K562 (cell line): Measurements from ENCODE around the gene DIRAS1. TPM values are rescaled to one million over a fixed set of nuclear protein-coding genes. Genes with fewer than 3 reads are reported as not detected.
A peak's percentile ranks its signal among the peaks of the same experiment; 100 is the strongest.

Experiments
- EP400 ChIP-seq: fragments of 450-650 bp; IDR thresholded peaks from 2 replicates; pipeline ENCODE4 v1.6.1; 2017; ENCODE audit warnings: antibody characterized with exemption, mild to moderate bottlenecking, moderate library complexity
- GATAD2A ChIP-seq: fragments of 450-650 bp; IDR thresholded peaks from 2 replicates; pipeline ENCODE4 v1.6.1; 2017
- KLF1 ChIP-seq: fragments of 450-650 bp; IDR thresholded peaks from 2 replicates; pipeline ENCODE4 v1.6.1; 2016; ENCODE audit warnings: missing genetic modification characterization, missing compliant biosample characterization
- POLR3A ChIP-seq: IDR thresholded peaks from 2 replicates; pipeline ENCODE4 v1.6.1; 2011; ENCODE audit warnings: borderline replicate concordance, mild to moderate bottlenecking, moderate library complexity; ENCODE audit not compliant: insufficient read length, insufficient read depth; ENCODE audit errors: extremely low read depth
- RFX7 ChIP-seq: fragments of 250-450 bp; sonication (Bioruptor Pico); IDR thresholded peaks from 2 replicates; pipeline ENCODE4 v1.5.1; 2021; ENCODE audit warnings: mild to moderate bottlenecking
- RHOXF2B ChIP-seq: fragments of 250-450 bp; sonication (Bioruptor Pico); conservative IDR thresholded peaks from 2 replicates; pipeline ENCODE4 v1.5.1; 2021
- SIX5 ChIP-seq, 2 experiments: IDR thresholded peaks; 2 replicates each; pipeline ENCODE4 v1.6.1; 2011; ENCODE audit warnings: low read length in 2 of 2, borderline replicate concordance in 1 of 2, low read depth in 1 of 2, mild to moderate bottlenecking in 1 of 2, moderate library complexity in 1 of 2; ENCODE audit not compliant: insufficient read depth in 1 of 2
- STAG1 ChIP-seq: sonication (generic); formaldehyde crosslinking; IDR thresholded peaks from 2 replicates; pipeline ENCODE4 v1.5.0; 2020; ENCODE audit warnings: missing genetic modification reagents, borderline replicate concordance
- TAF1 ChIP-seq: IDR thresholded peaks from 2 replicates; pipeline ENCODE4 v1.6.1; 2011; ENCODE audit warnings: mild to moderate bottlenecking, low read length, moderate library complexity; ENCODE audit not compliant: insufficient read depth, control insufficient read depth, severe bottlenecking; ENCODE audit errors: extremely low read depth
- TBL1XR1 ChIP-seq, 2 experiments: IDR thresholded peaks; 2 replicates each; pipeline ENCODE4 v1.6.1; 2012; ENCODE audit warnings: improper control_type of control experiment in 2 of 2, low read length in 2 of 2, mild to moderate bottlenecking in 1 of 2
- THRAP3 ChIP-seq: fragments of 450-650 bp; IDR thresholded peaks from 2 replicates; pipeline ENCODE4 v1.6.1; 2016; ENCODE audit warnings: mild to moderate bottlenecking, inconsistent platforms, borderline replicate concordance
- ZNF778 ChIP-seq: fragments of 450-650 bp; formaldehyde crosslinking; IDR thresholded peaks from 2 replicates; pipeline ENCODE4 v1.4.0; 2020; ENCODE audit warnings: mild to moderate bottlenecking, moderate library complexity
- ZNF785 ChIP-seq: fragments of 250-450 bp; sonication (Bioruptor Pico); IDR thresholded peaks from 2 replicates; pipeline ENCODE4 v1.4.0; 2020; ENCODE audit warnings: mild to moderate bottlenecking
- polyA plus RNA-seq, 8 experiments: library from polyadenylated mRNA; depleted of rRNA in 4 of 8; stranded (reverse) in 5 of 8; unstranded in 3 of 8; fragments of >200 nt; fragmentation: Nextera tagmentation in 2 of 8; fragmentation: Illumina TruSeq in 1 of 8; extraction: Ambion mirVana in 2 of 8; extraction: Trizol in 1 of 8; gene quantifications; 2 replicates each; pipeline versions ENCODE4 v1.2.1 to v1.2.3, GENCODE V29; 2011 to 2014; ENCODE audit warnings: inconsistent platforms in 1 of 8, missing spikeins in 1 of 8
- total RNA-seq, 7 experiments: library from RNA; depleted of rRNA in 6 of 7; stranded (reverse); fragments of >200 nt in 6 of 7; fragmentation: Illumina TruSeq in 2 of 7; extraction: Trizol in 2 of 7; gene quantifications; 2 replicates each; pipeline versions ENCODE4 v1.2.1 to v1.2.3, GENCODE V29; 2011 to 2021; ENCODE audit warnings: low replicate concordance in 1 of 7
- TF ChIP-seq, protein P1 (sequence below): IDR thresholded peaks from 2 replicates; pipeline ENCODE4 v1.6.1; 2011; ENCODE audit not compliant: insufficient read length; ENCODE audit errors: extremely low read depth
- TF ChIP-seq, protein P2 (sequence below): fragments of 450-650 bp; IDR thresholded peaks from 2 replicates; pipeline ENCODE4 v1.6.1; 2016; ENCODE audit warnings: antibody characterized with exemption
- TF ChIP-seq, protein P3 (sequence below): fragments of 450-650 bp; formaldehyde crosslinking; IDR thresholded peaks from 2 replicates; pipeline ENCODE4 v1.4.0; 2022; ENCODE audit warnings: missing genetic modification characterization
- TF ChIP-seq, protein P4 (sequence below): fragments of 250-450 bp; sonication (Bioruptor Pico); IDR thresholded peaks from 2 replicates; pipeline ENCODE4 v1.5.0; 2020; ENCODE audit warnings: mild to moderate bottlenecking
- TF ChIP-seq, protein P5 (sequence below): fragments of 250-450 bp; sonication (Bioruptor Pico); IDR thresholded peaks from 2 replicates; pipeline ENCODE4 v1.8.0; 2021; ENCODE audit warnings: moderate library complexity, mild to moderate bottlenecking, inconsistent platforms
- TF ChIP-seq, protein P6 (sequence below): conservative IDR thresholded peaks from 2 replicates; pipeline ENCODE4 v1.6.1; 2011; ENCODE audit warnings: low read depth, mild to moderate bottlenecking, low read length; ENCODE audit not compliant: control insufficient read depth

Gene DIRAS1
- total and polyA plus RNA-seq, 9 of the 15 experiments (the other 6 are each of a cell fraction or from before 2014, with no cell fraction given): 0.11 to 12.0 (median 2.9) TPM

DNA sequence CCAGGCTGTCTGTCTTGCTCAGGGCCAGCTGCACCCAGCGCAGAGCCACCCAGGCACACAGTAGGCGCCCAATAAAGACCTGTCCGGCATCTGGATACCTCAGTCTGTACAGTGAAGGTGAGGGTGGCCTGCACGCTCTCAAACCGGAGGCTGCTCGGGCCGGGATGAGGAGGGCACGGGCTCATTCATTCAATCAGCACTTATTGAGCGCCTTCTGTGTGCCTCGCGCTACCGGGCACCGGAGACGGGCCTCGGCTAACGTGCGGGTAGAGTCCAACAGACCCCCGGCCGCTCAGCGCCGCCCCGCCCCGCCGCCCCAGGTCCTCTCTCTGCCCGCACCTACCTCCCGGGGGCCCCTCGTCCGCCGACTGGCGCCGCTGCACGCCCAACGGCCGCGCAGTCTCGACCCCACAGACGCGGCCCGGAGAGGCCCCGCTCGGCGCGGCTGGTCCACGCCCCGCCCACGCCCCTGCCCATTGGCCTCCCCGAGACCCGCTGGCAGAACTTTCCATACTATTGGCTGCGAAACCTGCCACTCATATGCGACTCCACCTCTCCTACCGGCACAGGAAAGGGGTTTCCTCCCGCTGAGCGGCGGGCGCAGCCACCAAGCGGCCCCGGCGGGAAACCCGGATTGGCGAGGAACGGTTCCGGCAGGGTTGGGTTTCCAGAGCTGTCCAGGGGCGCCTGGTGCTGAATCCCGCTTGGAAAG, 18.6 kb upstream of the DIRAS1 start, which contains the start of gene SLC39A3 (continued):
- no peak for TF ChIP-seq ZNF785 (CRISPR knock-in tag)
- TF ChIP-seq, protein P1, sequence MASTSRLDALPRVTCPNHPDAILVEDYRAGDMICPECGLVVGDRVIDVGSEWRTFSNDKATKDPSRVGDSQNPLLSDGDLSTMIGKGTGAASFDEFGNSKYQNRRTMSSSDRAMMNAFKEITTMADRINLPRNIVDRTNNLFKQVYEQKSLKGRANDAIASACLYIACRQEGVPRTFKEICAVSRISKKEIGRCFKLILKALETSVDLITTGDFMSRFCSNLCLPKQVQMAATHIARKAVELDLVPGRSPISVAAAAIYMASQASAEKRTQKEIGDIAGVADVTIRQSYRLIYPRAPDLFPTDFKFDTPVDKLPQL: no peak
- TF ChIP-seq RHOXF2B (CRISPR knock-in tag): no peak
- TF ChIP-seq RFX7 (CRISPR knock-in tag): no peak
- TF ChIP-seq STAG1 (CRISPR knock-in tag): no peak
- TF ChIP-seq GATAD2A: no peak
- TF ChIP-seq THRAP3: peak; percentile 90
- TF ChIP-seq, protein P2, sequence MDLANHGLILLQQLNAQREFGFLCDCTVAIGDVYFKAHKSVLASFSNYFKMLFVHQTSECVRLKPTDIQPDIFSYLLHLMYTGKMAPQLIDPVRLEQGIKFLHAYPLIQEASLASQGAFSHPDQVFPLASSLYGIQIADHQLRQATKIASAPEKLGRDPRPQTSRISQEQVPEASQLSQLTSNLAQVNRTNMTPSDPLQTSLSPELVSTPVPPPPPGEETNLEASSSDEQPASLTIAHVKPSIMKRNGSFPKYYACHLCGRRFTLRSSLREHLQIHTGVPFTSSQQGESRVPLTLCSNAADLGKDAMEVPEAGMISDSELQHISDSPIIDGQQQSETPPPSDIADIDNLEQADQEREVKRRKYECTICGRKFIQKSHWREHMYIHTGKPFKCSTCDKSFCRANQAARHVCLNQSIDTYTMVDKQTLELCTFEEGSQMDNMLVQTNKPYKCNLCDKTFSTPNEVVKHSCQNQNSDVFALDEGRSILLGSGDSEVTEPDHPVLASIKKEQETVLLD: peak; percentile 62; the same call in 1 of the 2 replicates
- peak; percentile 60; a peak in 3 of 4 replicates for TF ChIP-seq SIX5 (IDR thresholded peaks at IDR 0.05; ENCODE audit: borderline replicate concordance in 1 of 2, insufficient read depth in 1 of 2, low read depth in 1 of 2, low read length in 2 of 2)
- TF ChIP-seq ZNF778 (CRISPR knock-in tag): no peak
- TF ChIP-seq, protein P3, sequence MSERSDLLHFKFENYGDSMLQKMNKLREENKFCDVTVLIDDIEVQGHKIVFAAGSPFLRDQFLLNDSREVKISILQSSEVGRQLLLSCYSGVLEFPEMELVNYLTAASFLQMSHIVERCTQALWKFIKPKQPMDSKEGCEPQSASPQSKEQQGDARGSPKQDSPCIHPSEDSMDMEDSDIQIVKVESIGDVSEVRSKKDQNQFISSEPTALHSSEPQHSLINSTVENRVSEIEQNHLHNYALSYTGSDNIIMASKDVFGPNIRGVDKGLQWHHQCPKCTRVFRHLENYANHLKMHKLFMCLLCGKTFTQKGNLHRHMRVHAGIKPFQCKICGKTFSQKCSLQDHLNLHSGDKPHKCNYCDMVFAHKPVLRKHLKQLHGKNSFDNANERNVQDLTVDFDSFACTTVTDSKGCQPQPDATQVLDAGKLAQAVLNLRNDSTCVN (CRISPR knock-in tag): no peak
- peak; percentile 68 for TF ChIP-seq TAF1
- no peak for TF ChIP-seq KLF1 (tag)
- TF ChIP-seq, protein P4, sequence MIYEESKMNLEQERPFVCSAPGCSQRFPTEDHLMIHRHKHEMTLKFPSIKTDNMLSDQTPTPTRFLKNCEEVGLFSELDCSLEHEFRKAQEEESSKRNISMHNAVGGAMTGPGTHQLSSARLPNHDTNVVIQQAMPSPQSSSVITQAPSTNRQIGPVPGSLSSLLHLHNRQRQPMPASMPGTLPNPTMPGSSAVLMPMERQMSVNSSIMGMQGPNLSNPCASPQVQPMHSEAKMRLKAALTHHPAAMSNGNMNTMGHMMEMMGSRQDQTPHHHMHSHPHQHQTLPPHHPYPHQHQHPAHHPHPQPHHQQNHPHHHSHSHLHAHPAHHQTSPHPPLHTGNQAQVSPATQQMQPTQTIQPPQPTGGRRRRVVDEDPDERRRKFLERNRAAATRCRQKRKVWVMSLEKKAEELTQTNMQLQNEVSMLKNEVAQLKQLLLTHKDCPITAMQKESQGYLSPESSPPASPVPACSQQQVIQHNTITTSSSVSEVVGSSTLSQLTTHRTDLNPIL (CRISPR knock-in tag): no peak
- TF ChIP-seq, protein P5, sequence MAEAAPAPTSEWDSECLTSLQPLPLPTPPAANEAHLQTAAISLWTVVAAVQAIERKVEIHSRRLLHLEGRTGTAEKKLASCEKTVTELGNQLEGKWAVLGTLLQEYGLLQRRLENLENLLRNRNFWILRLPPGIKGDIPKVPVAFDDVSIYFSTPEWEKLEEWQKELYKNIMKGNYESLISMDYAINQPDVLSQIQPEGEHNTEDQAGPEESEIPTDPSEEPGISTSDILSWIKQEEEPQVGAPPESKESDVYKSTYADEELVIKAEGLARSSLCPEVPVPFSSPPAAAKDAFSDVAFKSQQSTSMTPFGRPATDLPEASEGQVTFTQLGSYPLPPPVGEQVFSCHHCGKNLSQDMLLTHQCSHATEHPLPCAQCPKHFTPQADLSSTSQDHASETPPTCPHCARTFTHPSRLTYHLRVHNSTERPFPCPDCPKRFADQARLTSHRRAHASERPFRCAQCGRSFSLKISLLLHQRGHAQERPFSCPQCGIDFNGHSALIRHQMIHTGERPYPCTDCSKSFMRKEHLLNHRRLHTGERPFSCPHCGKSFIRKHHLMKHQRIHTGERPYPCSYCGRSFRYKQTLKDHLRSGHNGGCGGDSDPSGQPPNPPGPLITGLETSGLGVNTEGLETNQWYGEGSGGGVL (CRISPR knock-in tag): no peak
- TF ChIP-seq POLR3A: no peak
- TF ChIP-seq EP400: no peak; the same call in 1 of the 2 replicates
- TF ChIP-seq TBL1XR1 (IDR thresholded peaks at IDR 0.05; ENCODE audit: low read length in 2 of 2): peak in 1 of 2 experiments; percentile 76; a peak in 2 of 4 replicates
- TF ChIP-seq, protein P6, sequence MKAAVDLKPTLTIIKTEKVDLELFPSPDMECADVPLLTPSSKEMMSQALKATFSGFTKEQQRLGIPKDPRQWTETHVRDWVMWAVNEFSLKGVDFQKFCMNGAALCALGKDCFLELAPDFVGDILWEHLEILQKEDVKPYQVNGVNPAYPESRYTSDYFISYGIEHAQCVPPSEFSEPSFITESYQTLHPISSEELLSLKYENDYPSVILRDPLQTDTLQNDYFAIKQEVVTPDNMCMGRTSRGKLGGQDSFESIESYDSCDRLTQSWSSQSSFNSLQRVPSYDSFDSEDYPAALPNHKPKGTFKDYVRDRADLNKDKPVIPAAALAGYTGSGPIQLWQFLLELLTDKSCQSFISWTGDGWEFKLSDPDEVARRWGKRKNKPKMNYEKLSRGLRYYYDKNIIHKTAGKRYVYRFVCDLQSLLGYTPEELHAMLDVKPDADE: peak; percentile 89
